Progenitor cell of endocrine pancreas (in vitro differentiated cells): ENCODE results near the gene PTBP3. TPM values are rescaled to one million over a fixed set of nuclear protein-coding genes. Genes with fewer than 3 reads are reported as not detected.

Experiments used
- DNase-seq: peaks from one replicate; pipeline ENCODE4 v3.0.0; 2021; ENCODE audit warnings: low spot score; ENCODE audit not compliant: unreplicated experiment
- H3K27ac Mint-ChIP-seq: 2 replicates; pipeline ENCODE4 v1.8.0; 2021; ENCODE audit warnings: mild to moderate bottlenecking, moderate library complexity, mixed read lengths
- H3K27me3 Mint-ChIP-seq: 2 replicates; pipeline ENCODE4 v1.8.0; 2021; ENCODE audit warnings: mixed read lengths
- H3K36me3 Mint-ChIP-seq: 2 replicates; pipeline ENCODE4 v1.8.0; 2022; ENCODE audit warnings: mixed read lengths; ENCODE audit not compliant: insufficient read depth
- H3K4me1 Mint-ChIP-seq: 2 replicates; pipeline ENCODE4 v1.8.0; 2021; ENCODE audit warnings: low read depth, mixed read lengths
- H3K4me3 Mint-ChIP-seq: 2 replicates; pipeline ENCODE4 v1.8.0; 2021; ENCODE audit warnings: low read depth, mild to moderate bottlenecking, moderate library complexity, mixed read lengths
- H3K9me3 Mint-ChIP-seq: 2 replicates; pipeline ENCODE4 v1.8.0; 2021; ENCODE audit warnings: low read depth, mixed read lengths
- total RNA-seq: library from RNA; stranded (reverse); gene quantifications from 2 replicates; pipeline ENCODE4 v1.2.1, GENCODE V29; 2021
- TF ChIP-seq, protein P1 (sequence below): fragments of 200-600 bp; sonication (generic); IDR thresholded peaks from one replicate; pipeline ENCODE4 v1.5.0; 2021; ENCODE audit warnings: antibody characterized with exemption, mild to moderate bottlenecking; ENCODE audit not compliant: unreplicated experiment

PTBP3 gene
- total RNA-seq, 1 donor from 2014 or later: 67.1 TPM

GRCh38 chr9:112337547-112337946 lies 4.1 kb upstream of the PTBP3 start:
- Mint-ChIP-seq H3K36me3 (no peaks in the 10 kb centered on the region), H3K4me3 (no peak overlapping the region), H3K9me3 (no peaks in the 10 kb centered on the region), H3K27ac (no peak overlapping the region), H3K27me3 (no peaks in the 10 kb centered on the region), H3K4me1 (peaks cover 19% of the 10 kb centered on the region)
- no peak for DNase-seq
- TF ChIP-seq, protein P1, sequence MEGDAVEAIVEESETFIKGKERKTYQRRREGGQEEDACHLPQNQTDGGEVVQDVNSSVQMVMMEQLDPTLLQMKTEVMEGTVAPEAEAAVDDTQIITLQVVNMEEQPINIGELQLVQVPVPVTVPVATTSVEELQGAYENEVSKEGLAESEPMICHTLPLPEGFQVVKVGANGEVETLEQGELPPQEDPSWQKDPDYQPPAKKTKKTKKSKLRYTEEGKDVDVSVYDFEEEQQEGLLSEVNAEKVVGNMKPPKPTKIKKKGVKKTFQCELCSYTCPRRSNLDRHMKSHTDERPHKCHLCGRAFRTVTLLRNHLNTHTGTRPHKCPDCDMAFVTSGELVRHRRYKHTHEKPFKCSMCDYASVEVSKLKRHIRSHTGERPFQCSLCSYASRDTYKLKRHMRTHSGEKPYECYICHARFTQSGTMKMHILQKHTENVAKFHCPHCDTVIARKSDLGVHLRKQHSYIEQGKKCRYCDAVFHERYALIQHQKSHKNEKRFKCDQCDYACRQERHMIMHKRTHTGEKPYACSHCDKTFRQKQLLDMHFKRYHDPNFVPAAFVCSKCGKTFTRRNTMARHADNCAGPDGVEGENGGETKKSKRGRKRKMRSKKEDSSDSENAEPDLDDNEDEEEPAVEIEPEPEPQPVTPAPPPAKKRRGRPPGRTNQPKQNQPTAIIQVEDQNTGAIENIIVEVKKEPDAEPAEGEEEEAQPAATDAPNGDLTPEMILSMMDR: no peak

DNA sequence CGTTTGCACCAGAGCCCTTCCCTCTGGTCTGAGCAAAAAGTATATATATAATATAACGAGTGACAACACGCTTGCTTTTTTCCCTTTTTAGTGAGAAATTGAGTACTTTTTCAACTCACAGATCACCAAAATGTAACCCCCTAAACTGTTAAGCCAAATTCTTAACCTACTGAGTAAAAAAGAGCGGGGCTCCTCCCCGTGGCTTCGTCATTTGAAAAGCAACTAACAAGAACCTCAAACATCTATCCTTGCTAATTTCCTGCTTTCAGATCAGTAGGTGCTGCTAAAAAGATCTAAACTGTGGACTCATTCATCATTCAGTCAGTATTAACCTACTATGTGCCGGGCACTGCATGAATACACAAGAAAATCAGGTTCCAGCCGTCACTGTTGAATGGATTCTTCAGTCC lies 1.0 kb upstream of the PTBP3 start:
- no peak for DNase-seq
- no peaks in the 10 kb centered on the region for H3K36me3 Mint-ChIP-seq
- peak overlapping the region; percentile 99 for H3K27ac Mint-ChIP-seq
- H3K4me1 Mint-ChIP-seq: peaks cover 28% of the 10 kb centered on the region
- peak overlapping the region; percentile 94 for H3K4me3 Mint-ChIP-seq
- no peaks in the 10 kb centered on the region for H3K9me3 Mint-ChIP-seq
- TF ChIP-seq, protein P1: no peak
- H3K27me3 Mint-ChIP-seq: no peaks in the 10 kb centered on the region

DNA sequence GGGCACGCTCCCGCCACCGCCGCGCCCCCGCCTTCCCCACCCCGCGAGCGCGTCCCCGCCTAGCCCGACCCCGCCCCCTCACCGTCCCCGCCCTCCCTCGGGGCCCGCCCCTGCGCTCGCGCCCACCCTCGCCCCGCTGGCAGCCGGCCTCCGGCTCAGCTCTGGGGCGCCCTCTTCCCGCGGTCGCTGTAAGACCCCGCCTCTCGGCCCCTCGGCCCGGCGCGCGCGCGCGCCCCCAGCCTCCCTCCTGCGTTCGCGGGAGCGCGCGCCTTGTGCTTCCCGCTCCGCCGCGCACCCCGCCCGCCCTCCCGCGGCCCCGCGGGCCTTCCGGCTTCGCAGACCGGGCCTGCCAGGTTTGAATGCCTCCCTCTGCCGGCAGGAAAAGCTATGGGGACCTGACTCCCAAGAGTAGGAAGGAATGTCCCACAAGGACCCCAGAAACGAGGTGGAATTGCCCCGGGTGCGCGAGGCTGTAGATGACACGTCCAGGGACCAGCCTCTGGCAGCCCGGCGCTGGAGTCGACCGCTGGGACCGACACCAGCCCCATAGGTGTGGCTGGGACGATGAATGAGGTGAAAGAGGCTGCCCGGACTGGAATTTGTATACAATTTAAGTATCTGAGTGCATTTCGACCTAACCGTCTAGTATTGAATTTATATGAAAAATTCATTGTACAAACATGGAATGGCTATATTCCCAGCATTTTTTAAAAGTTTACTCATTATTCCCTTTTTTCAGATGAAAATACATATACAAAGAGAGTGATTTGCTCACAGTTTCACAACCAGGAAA lies 416 bp upstream of the PTBP3 start:
- TF ChIP-seq, protein P1: peak; percentile 56
- DNase-seq: peak; percentile 94
- Mint-ChIP-seq H3K4me1 (peaks cover 28% of the 10 kb centered on the region), H3K4me3 (peak overlapping the region; percentile 96), H3K27me3 (no peaks in the 10 kb centered on the region), H3K9me3 (no peaks in the 10 kb centered on the region), H3K27ac (peak overlapping the region; percentile 99), H3K36me3 (no peaks in the 10 kb centered on the region)

GRCh38 chr9:112332674-112332976 lies 794 bp downstream of the PTBP3 start:
- Mint-ChIP-seq H3K4me1 (peaks cover 29% of the 10 kb centered on the region), H3K9me3 (no peaks in the 10 kb centered on the region)
- no peak for DNase-seq

GRCh38 chr9:112332214-112332613 lies 1.2 kb downstream of the PTBP3 start:
- Mint-ChIP-seq H3K36me3 (peaks cover 1% of the 10 kb centered on the region), H3K4me3 (peak overlapping the region; percentile 96), H3K27me3 (no peaks in the 10 kb centered on the region), H3K9me3 (no peaks in the 10 kb centered on the region), H3K4me1 (peaks cover 25% of the 10 kb centered on the region), H3K27ac (peak overlapping the region; percentile 93)
- TF ChIP-seq, protein P1: no peak
- DNase-seq: no peak

More at GRCh38 chr9:112332674-112332976, 794 bp downstream of the PTBP3 start:
- Mint-ChIP-seq H3K4me3 (peak overlapping the region; percentile 96), H3K27ac (peak overlapping the region; percentile 93), H3K36me3 (peaks cover 1% of the 10 kb centered on the region), H3K27me3 (no peaks in the 10 kb centered on the region)
- TF ChIP-seq, protein P1: peak; percentile 49
